ENCODE data around the gene CKM.

Gene CKM

GRCh38 chr19:45357445-45357783 is 34.7 kb upstream of the CKM start:
- Histone ChIP-seq H3K4me2 (ENCODE audit: insufficient read depth, low read length) (no peak overlapping the region), H2AFZ (ENCODE audit: low read depth, low read length) (no peak overlapping the region), H3K9ac (ENCODE audit: low read depth, low read length) (no peak overlapping the region), H3K36me3 (ENCODE audit: insufficient read depth, low read length) (peaks cover 73% of the 10 kb centered on the region), H3K27me3 (ENCODE audit: insufficient read depth, low read length, poor library complexity) (no peaks in the 10 kb centered on the region), H4K20me1 (ENCODE audit: insufficient read depth, low read length) (0 out of 2 replicates have a peak, but pooled peaks cover 3% of the 10 kb centered on the region), H3K79me2 (ENCODE audit: insufficient read depth, low read length) (no peaks in the 10 kb centered on the region), H3K27ac (ENCODE audit: low read length) (no peak overlapping the region), H3K9me3 (ENCODE audit: insufficient read depth, low read length, severe bottlenecking) (no peaks in the 10 kb centered on the region), H3K4me1 (ENCODE audit: insufficient read depth, low read length) (no peaks in the 10 kb centered on the region), H3K4me3 (ENCODE audit: low read depth in 1 of 2, low read length in 2 of 2) (no peak overlapping the region)
- ATAC-seq (ENCODE audit: insufficient read depth, low read depth) (no peak), DNase-seq (no peak)
- TF ChIP-seq CTCF (IDR thresholded peaks at IDR 0.05; ENCODE audit: borderline replicate concordance, extremely low read depth, low read length, poor library complexity, severe bottlenecking) (no peak), EZH2 (IDR thresholded peaks at IDR 0.05; ENCODE audit: borderline replicate concordance, low read depth, low read length, severe bottlenecking) (no peak)

- no peak overlapping the region for H3K4me2 ChIP-seq (ENCODE audit: insufficient read depth, low read length)
- no peak overlapping the region for H3K27ac ChIP-seq (ENCODE audit: low read length)
- ATAC-seq (ENCODE audit: insufficient read depth, low read depth) (no peak), DNase-seq (no peak)
- no peaks in the 10 kb centered on the region for H3K27me3 ChIP-seq (ENCODE audit: insufficient read depth, low read length, poor library complexity)
- no peak overlapping the region for H3K9ac ChIP-seq (ENCODE audit: low read depth, low read length)
- no peaks in the 10 kb centered on the region for H3K9me3 ChIP-seq (ENCODE audit: insufficient read depth, low read length, severe bottlenecking)
- H2AFZ ChIP-seq (ENCODE audit: low read depth, low read length), result no peak overlapping the region
- peaks cover 73% of the 10 kb centered on the region for H3K36me3 ChIP-seq (ENCODE audit: insufficient read depth, low read length)
- H3K4me1 ChIP-seq (ENCODE audit: insufficient read depth, low read length), result no peaks in the 10 kb centered on the region
- no peaks in the 10 kb centered on the region for H3K79me2 ChIP-seq (ENCODE audit: insufficient read depth, low read length)
- no peak overlapping the region for H3K4me3 ChIP-seq (ENCODE audit: low read depth in 1 of 2, low read length in 2 of 2)
- 0 out of 2 replicates have a peak, but pooled peaks cover 3% of the 10 kb centered on the region for H4K20me1 ChIP-seq (ENCODE audit: insufficient read depth, low read length)
- no peak for TF ChIP-seq CTCF (IDR thresholded peaks at IDR 0.05; ENCODE audit: borderline replicate concordance, extremely low read depth, low read length, poor library complexity, severe bottlenecking)
These were observed 34.2 kb upstream of the CKM start for GRCh38 chr19:45356760-45357444.

GRCh38 chr19:45355910-45356309 is 33.2 kb upstream of the CKM start:
- DNase-seq (no peak), ATAC-seq (ENCODE audit: insufficient read depth, low read depth) (no peak)
- no peak overlapping the region for H3K4me2 ChIP-seq (ENCODE audit: insufficient read depth, low read length)
- no peaks in the 10 kb centered on the region for H3K79me2 ChIP-seq (ENCODE audit: insufficient read depth, low read length)
- H3K4me3 ChIP-seq (ENCODE audit: low read depth in 1 of 2, low read length in 2 of 2), result no peak overlapping the region
- no peak for TF ChIP-seq CTCF (IDR thresholded peaks at IDR 0.05; ENCODE audit: borderline replicate concordance, extremely low read depth, low read length, poor library complexity, severe bottlenecking)
- TF ChIP-seq EZH2 (IDR thresholded peaks at IDR 0.05; ENCODE audit: borderline replicate concordance, low read depth, low read length, severe bottlenecking), result no peak
- H3K9ac ChIP-seq (ENCODE audit: low read depth, low read length), result no peak overlapping the region
- 0 out of 2 replicates have a peak, but pooled peaks cover 3% of the 10 kb centered on the region for H4K20me1 ChIP-seq (ENCODE audit: insufficient read depth, low read length)
- no peak overlapping the region for H3K27ac ChIP-seq (ENCODE audit: low read length)
- no peaks in the 10 kb centered on the region for H3K4me1 ChIP-seq (ENCODE audit: insufficient read depth, low read length)
- no peaks in the 10 kb centered on the region for H3K9me3 ChIP-seq (ENCODE audit: insufficient read depth, low read length, severe bottlenecking)
- H3K36me3 ChIP-seq (ENCODE audit: insufficient read depth, low read length), result peaks cover 73% of the 10 kb centered on the region
- no peaks in the 10 kb centered on the region for H3K27me3 ChIP-seq (ENCODE audit: insufficient read depth, low read length, poor library complexity)
- H2AFZ ChIP-seq (ENCODE audit: low read depth, low read length), result no peak overlapping the region
